OCI-LY7 (cell line): ENCODE measurements around the gene TRIM67. TPM values are rescaled to one million over a fixed set of nuclear protein-coding genes. Genes with fewer than 3 reads are reported as not detected.

Experiments used
- BruUV-seq: library from RNA; stranded (reverse); fragments of 400-500 nt; replicated peaks from 2 replicates; lab custom pipeline; 2021; lab: Mats Ljungman, UMichigan
- CTCF ChIA-PET: fragments of 300-600 bp; sonication (Branson Sonifier 250); formaldehyde crosslinking; loops from one replicate; lab custom pipeline; 2022; ENCODE audit warnings: antibody characterized with exemption; ENCODE audit not compliant: unreplicated experiment; lab: Charles Lee
- POLR2A ChIA-PET: fragments of 300-600 bp; sonication (Branson Sonifier 250); formaldehyde crosslinking; loops from one replicate; lab custom pipeline; 2022; ENCODE audit warnings: antibody characterized with exemption; lab: Charles Lee
- DNase-seq: peaks from one replicate; pipeline ENCODE4 v3.0.0-alpha.2; 2015; ENCODE audit warnings: low spot score
- H2AFZ ChIP-seq: fragments of 200-600 bp; sonication (generic), shearing (Covaris generic); 2 replicates; pipeline ENCODE4 v1.6.1; 2014; ENCODE audit warnings: mild to moderate bottlenecking, antibody characterized with exemption, low read length, moderate library complexity
- H3K27ac ChIP-seq: fragments of 200-600 bp; sonication (generic); 2 replicates; pipeline ENCODE4 v1.5.1; 2014; ENCODE audit warnings: mixed run types, low read depth, mild to moderate bottlenecking, moderate library complexity, low read length, inconsistent platforms; ENCODE audit not compliant: poor library complexity, severe bottlenecking
- H3K36me3 ChIP-seq: fragments of 200-600 bp; sonication (generic); 2 replicates; pipeline ENCODE4 v1.6.1; 2014; ENCODE audit warnings: mild to moderate bottlenecking, antibody characterized with exemption, low read length, moderate library complexity, mixed read lengths; ENCODE audit not compliant: insufficient read depth
- H3K4me1 ChIP-seq: fragments of 200-600 bp; sonication (generic); 2 replicates; pipeline ENCODE4 v1.5.1; 2014; ENCODE audit warnings: mild to moderate bottlenecking, low read length; ENCODE audit not compliant: insufficient read depth, poor library complexity, severe bottlenecking
- H3K4me2 ChIP-seq: fragments of 200-600 bp; sonication (generic); 2 replicates; pipeline ENCODE4 v1.6.1; 2014; ENCODE audit warnings: mild to moderate bottlenecking, low read length
- H3K4me3 ChIP-seq: fragments of 200-600 bp; sonication (generic); 2 replicates; pipeline ENCODE4 v1.5.1; 2014; ENCODE audit warnings: mild to moderate bottlenecking, low read depth, low read length; ENCODE audit not compliant: poor library complexity, severe bottlenecking
- H3K79me2 ChIP-seq: fragments of 200-600 bp; sonication (generic); 2 replicates; pipeline ENCODE4 v1.6.1; 2016; ENCODE audit warnings: low read depth, mild to moderate bottlenecking, low read length, moderate library complexity, mixed read lengths; ENCODE audit not compliant: insufficient read depth
- H3K9me2 ChIP-seq: fragments of 200-600 bp; sonication (generic); 2 replicates; pipeline ENCODE4 v1.6.1; 2016; ENCODE audit warnings: mild to moderate bottlenecking, low read length, mixed read lengths; ENCODE audit not compliant: insufficient read depth
- H3K9me3 ChIP-seq: fragments of 200-600 bp; sonication (generic); 2 replicates; pipeline ENCODE4 v1.6.1; 2014; ENCODE audit warnings: mild to moderate bottlenecking, mixed run types, low read length, mixed read lengths
- H4K20me1 ChIP-seq: fragments of 200-600 bp; sonication (generic); 2 replicates; pipeline ENCODE4 v1.6.1; 2014; ENCODE audit warnings: mild to moderate bottlenecking, antibody characterized with exemption, low read length, moderate library complexity, mixed read lengths; ENCODE audit not compliant: insufficient read depth
- CTCF ChIP-seq: fragments of 200-600 bp; sonication (generic); conservative IDR thresholded peaks from 2 replicates; pipeline ENCODE4 v1.5.1; 2014; ENCODE audit warnings: mild to moderate bottlenecking, antibody characterized with exemption, low read length, moderate library complexity, mixed read lengths
- EZH2phosphoT487 ChIP-seq: fragments of 200-600 bp; sonication (generic); IDR thresholded peaks from 2 replicates; pipeline ENCODE4 v1.6.1; 2018; ENCODE audit warnings: low read depth, borderline replicate concordance, mild to moderate bottlenecking, mixed run types, antibody characterized with exemption, low read length, moderate library complexity, mixed read lengths
- intact Hi-C: fragments of 100-400 bp; cut with micrococcal nuclease; formaldehyde crosslinking; loops from one replicate; pipeline ENCODE4 v1.10.0; 2022; ENCODE audit not compliant: unreplicated experiment
- total RNA-seq, 2 experiments: library from RNA; depleted of rRNA in 1 of 2; stranded (reverse); fragments of >200 nt in 1 of 2; shearing (Covaris generic) in 1 of 2; gene quantifications; 2 replicates each; pipeline ENCODE4 v1.2.3, GENCODE V29; 2014 to 2022

TRIM67 gene
- total RNA-seq, 2 experiments from 2014 or later, result 0.03 to 0.06 TPM

- no peak for TF ChIP-seq CTCF
- no peak for TF ChIP-seq EZH2phosphoT487
- Histone ChIP-seq H3K9me2 (no peaks in the 10 kb centered on the region), H3K27ac (no peak overlapping the region), H3K36me3 (no peaks in the 10 kb centered on the region), H2AFZ (no peak overlapping the region), H3K79me2 (no peaks in the 10 kb centered on the region), H3K4me3 (no peak overlapping the region), H3K9me3 (no peaks in the 10 kb centered on the region), H3K4me2 (no peak overlapping the region), H3K4me1 (no peaks in the 10 kb centered on the region), H4K20me1 (no peaks in the 10 kb centered on the region)
- ChIA-PET POLR2A (interaction anchor here (0.6 to 0.9 kb wide), 2 partner anchors 39 to 311 kb away, joined by 3 to 4 read pairs; no protein-coding TSS in a partner anchor), CTCF (no interaction called here)
- no peak for DNase-seq
- intact Hi-C loops, result no loop called here
- no TSS peak for BruUV-seq
Measured at GRCh38 chr1:231172411-231172810, 10.6 kb downstream of the TRIM67 start.

- Histone ChIP-seq H3K27ac (no peak overlapping the region), H3K36me3 (no peaks in the 10 kb centered on the region), H3K9me3 (no peaks in the 10 kb centered on the region), H3K4me2 (no peak overlapping the region), H3K9me2 (no peaks in the 10 kb centered on the region), H3K4me3 (no peak overlapping the region), H3K4me1 (no peaks in the 10 kb centered on the region), H2AFZ (no peak overlapping the region), H3K79me2 (no peaks in the 10 kb centered on the region), H4K20me1 (no peaks in the 10 kb centered on the region)
- CTCF ChIA-PET, result no interaction called here
- DNase-seq, result no peak
- TF ChIP-seq CTCF (no peak), EZH2phosphoT487 (no peak)
- intact Hi-C loops, result no loop called here
- POLR2A ChIA-PET, result interaction anchor here (0.7 kb wide), 1 partner anchor 20 kb away, joined by 3 read pairs; no protein-coding TSS in a partner anchor
- BruUV-seq, result no TSS peak
Measured at GRCh38 chr1:231176421-231176820, 14.6 kb downstream of the TRIM67 start.

DNA sequence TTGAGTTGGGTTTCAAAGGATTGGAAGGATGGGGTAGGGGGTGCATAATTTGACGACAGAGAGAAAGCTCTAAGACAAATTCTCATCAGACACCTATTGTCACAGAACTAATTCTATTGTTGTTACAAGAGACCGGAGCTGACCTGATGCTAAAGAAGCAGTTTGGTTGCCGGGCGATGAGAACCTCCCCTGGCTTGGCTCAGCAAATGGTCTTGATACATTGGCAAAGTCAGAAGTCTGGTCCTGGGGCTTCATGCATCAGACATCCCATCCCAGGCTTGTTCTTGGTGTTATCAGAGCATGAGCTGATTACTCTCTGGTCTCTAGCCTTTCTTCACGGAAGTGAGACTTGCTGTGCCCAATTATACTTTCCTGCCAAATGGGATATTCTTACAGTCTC is 15.4 kb downstream of the TRIM67 start:
- Histone ChIP-seq H3K79me2 (no peaks in the 10 kb centered on the region), H3K4me3 (no peak overlapping the region), H3K4me1 (no peaks in the 10 kb centered on the region), H3K4me2 (no peak overlapping the region), H2AFZ (no peak overlapping the region), H3K27ac (no peak overlapping the region), H3K9me3 (no peaks in the 10 kb centered on the region), H3K9me2 (no peaks in the 10 kb centered on the region), H3K36me3 (no peaks in the 10 kb centered on the region), H4K20me1 (no peaks in the 10 kb centered on the region)
- BruUV-seq, result no TSS peak
- ChIA-PET POLR2A (interaction anchor here (0.6 kb wide), 1 partner anchor 347 kb away, joined by 5 read pairs; no protein-coding TSS in a partner anchor), CTCF (no interaction called here)
- TF ChIP-seq CTCF (no peak), EZH2phosphoT487 (no peak)
- intact Hi-C loops, result no loop called here
- DNase-seq, result no peak
